IPS-20b (cell line): Measurements from ENCODE around the gene KCNIP4.
A peak's percentile ranks its signal among the peaks of the same experiment; 100 is the strongest.

ENCODE experiments used
- H3K27ac ChIP-seq: one replicate; pipeline ENCODE4 v1.5.1; 2013; ENCODE audit warnings: low read length
- H3K27me3 ChIP-seq: 2 replicates; pipeline ENCODE4 v1.6.1; 2013; ENCODE audit warnings: mild to moderate bottlenecking, low read length, inconsistent platforms; ENCODE audit not compliant: insufficient read depth
- H3K36me3 ChIP-seq: 2 replicates; pipeline ENCODE4 v1.6.1; 2013; ENCODE audit warnings: low read depth, mild to moderate bottlenecking, inconsistent platforms, low read length, moderate library complexity; ENCODE audit not compliant: insufficient read depth
- H3K4me1 ChIP-seq: 2 replicates; pipeline ENCODE4 v1.6.1; 2013; ENCODE audit warnings: mild to moderate bottlenecking, control low read depth, inconsistent platforms, low read length, moderate library complexity; ENCODE audit not compliant: insufficient read depth
- H3K4me3 ChIP-seq: 2 replicates; pipeline ENCODE4 v1.5.1; 2013; ENCODE audit warnings: mild to moderate bottlenecking, low read length, inconsistent platforms
- H3K9ac ChIP-seq: 2 replicates; pipeline ENCODE4 v1.6.1; 2013; ENCODE audit warnings: low read depth, mild to moderate bottlenecking, inconsistent platforms, low read length, moderate library complexity
- H3K9me3 ChIP-seq: 2 replicates; pipeline ENCODE4 v1.6.1; 2013; ENCODE audit warnings: mild to moderate bottlenecking, low read depth, low read length, inconsistent platforms; ENCODE audit not compliant: insufficient read depth

Gene KCNIP4

DNA sequence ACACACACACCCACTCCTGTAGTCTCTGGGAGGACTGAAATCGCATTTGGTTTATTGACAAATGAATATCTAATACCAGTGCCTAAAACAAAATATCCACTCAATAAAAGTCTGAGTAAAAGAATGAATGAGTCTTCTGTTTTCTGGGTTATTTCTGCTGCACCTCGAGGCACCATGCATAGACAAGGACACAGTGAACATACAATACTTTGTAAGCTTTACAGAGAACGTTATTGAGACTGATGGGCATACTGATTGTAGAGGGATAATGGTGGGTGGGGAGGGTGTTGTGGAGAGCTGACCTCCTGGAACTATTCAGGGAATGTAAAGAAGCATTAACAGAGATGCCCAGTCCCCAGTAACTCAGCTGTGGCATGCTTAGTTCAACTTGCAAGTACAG lies 14.1 kb upstream of the KCNIP4 start:
- Histone ChIP-seq H3K4me1 (no peaks in the 10 kb centered on the region), H3K27ac (no peak overlapping the region), H3K9me3 (no peaks in the 10 kb centered on the region), H3K9ac (no peak overlapping the region), H3K36me3 (no peaks in the 10 kb centered on the region), H3K27me3 (no peaks in the 10 kb centered on the region), H3K4me3 (no peak overlapping the region)

GRCh38 chr4:21960793-21961192 lies 12.2 kb upstream of the KCNIP4 start:
- H3K9me3 ChIP-seq: no peaks in the 10 kb centered on the region
- no peak overlapping the region for H3K9ac ChIP-seq
- no peaks in the 10 kb centered on the region for H3K27me3 ChIP-seq
- no peak overlapping the region for H3K27ac ChIP-seq
- no peaks in the 10 kb centered on the region for H3K36me3 ChIP-seq
- H3K4me3 ChIP-seq: no peak overlapping the region
- H3K4me1 ChIP-seq: no peaks in the 10 kb centered on the region

DNA sequence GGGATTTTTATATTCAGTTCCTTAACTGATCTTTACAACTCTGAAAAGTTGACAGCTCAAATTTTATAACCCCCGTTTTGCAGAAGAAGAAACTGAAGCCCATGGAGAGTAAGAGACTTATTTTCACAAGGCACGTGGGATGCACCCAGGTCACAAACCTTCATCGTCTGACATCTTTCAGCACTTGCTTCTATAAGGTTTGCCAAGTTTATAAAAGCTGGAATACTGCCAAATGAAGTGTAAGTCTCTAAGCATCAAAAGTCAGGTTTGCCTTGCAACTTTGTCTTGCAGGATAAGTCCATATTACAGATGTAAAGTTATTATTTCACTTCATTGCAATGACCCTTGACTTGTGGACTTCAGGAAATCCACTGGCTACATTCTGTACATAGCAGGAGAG lies 6.3 kb upstream of the KCNIP4 start:
- H3K4me3 ChIP-seq: no peak overlapping the region
- no peaks in the 10 kb centered on the region for H3K36me3 ChIP-seq
- no peaks in the 10 kb centered on the region for H3K4me1 ChIP-seq
- H3K9me3 ChIP-seq: no peaks in the 10 kb centered on the region
- H3K27ac ChIP-seq: no peak overlapping the region
- no peak overlapping the region for H3K9ac ChIP-seq
- peaks cover 11% of the 10 kb centered on the region for H3K27me3 ChIP-seq

GRCh38 chr4:21953653-21954052 lies 5.1 kb upstream of the KCNIP4 start:
- H3K4me1 ChIP-seq: no peaks in the 10 kb centered on the region
- no peak overlapping the region for H3K4me3 ChIP-seq
- H3K27ac ChIP-seq: no peak overlapping the region
- H3K36me3 ChIP-seq: no peaks in the 10 kb centered on the region
- peaks cover 23% of the 10 kb centered on the region for H3K27me3 ChIP-seq
- no peaks in the 10 kb centered on the region for H3K9me3 ChIP-seq
- H3K9ac ChIP-seq: no peak overlapping the region

GRCh38 chr4:21952549-21952948 lies 4.0 kb upstream of the KCNIP4 start:
- H3K9me3 ChIP-seq: no peaks in the 10 kb centered on the region
- H3K36me3 ChIP-seq: no peaks in the 10 kb centered on the region
- no peak overlapping the region for H3K27ac ChIP-seq

DNA sequence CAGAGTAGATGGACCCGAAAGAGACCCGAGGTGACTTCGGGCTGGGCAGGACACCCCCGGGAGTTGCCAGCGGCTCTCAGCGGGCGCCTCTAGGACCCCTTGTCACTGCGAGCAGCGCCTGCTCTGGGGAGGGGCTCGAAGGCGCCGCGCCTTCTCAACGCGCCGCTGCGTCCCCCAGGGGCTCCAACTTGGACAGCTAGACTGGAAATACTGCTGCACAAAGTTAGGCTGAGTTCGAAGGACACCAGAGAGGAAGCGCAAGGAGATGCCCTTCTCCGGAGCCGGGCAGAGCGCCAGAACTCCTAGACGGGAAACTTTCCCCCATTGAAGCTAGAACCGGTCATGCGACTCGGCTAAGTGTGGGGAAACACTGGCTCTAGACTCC lies 493 bp upstream of the KCNIP4 start:
- no peaks in the 10 kb centered on the region for H3K4me1 ChIP-seq
- H3K9ac ChIP-seq: no peak overlapping the region
- H3K36me3 ChIP-seq: no peaks in the 10 kb centered on the region
- H3K27me3 ChIP-seq: peaks cover 56% of the 10 kb centered on the region
- H3K27ac ChIP-seq: no peak overlapping the region
- H3K4me3 ChIP-seq: peak overlapping the region; percentile 58
- H3K9me3 ChIP-seq: no peaks in the 10 kb centered on the region

More at GRCh38 chr4:21952549-21952948, 4.0 kb upstream of the KCNIP4 start:
- no peak overlapping the region for H3K4me3 ChIP-seq
- no peak overlapping the region for H3K9ac ChIP-seq
- H3K4me1 ChIP-seq: no peaks in the 10 kb centered on the region
- peaks cover 34% of the 10 kb centered on the region for H3K27me3 ChIP-seq

- Histone ChIP-seq H3K9me3 (no peaks in the 10 kb centered on the region), H3K9ac (peak overlapping the region; percentile 11; the same call in 1 of the 2 replicates), H3K27me3 (peaks cover 56% of the 10 kb centered on the region), H3K4me3 (peak overlapping the region; percentile 75), H3K36me3 (no peaks in the 10 kb centered on the region), H3K4me1 (no peaks in the 10 kb centered on the region), H3K27ac (no peak overlapping the region)
These were observed 703 bp downstream of the KCNIP4 start for GRCh38 chr4:21947791-21948346.

- Histone ChIP-seq H3K9ac (no peak overlapping the region), H3K4me3 (no peak overlapping the region), H3K27ac (no peak overlapping the region), H3K9me3 (no peaks in the 10 kb centered on the region), H3K27me3 (peaks cover 56% of the 10 kb centered on the region), H3K36me3 (no peaks in the 10 kb centered on the region), H3K4me1 (no peaks in the 10 kb centered on the region)
These were observed 1.7 kb downstream of the KCNIP4 start for GRCh38 chr4:21946858-21947257.

DNA sequence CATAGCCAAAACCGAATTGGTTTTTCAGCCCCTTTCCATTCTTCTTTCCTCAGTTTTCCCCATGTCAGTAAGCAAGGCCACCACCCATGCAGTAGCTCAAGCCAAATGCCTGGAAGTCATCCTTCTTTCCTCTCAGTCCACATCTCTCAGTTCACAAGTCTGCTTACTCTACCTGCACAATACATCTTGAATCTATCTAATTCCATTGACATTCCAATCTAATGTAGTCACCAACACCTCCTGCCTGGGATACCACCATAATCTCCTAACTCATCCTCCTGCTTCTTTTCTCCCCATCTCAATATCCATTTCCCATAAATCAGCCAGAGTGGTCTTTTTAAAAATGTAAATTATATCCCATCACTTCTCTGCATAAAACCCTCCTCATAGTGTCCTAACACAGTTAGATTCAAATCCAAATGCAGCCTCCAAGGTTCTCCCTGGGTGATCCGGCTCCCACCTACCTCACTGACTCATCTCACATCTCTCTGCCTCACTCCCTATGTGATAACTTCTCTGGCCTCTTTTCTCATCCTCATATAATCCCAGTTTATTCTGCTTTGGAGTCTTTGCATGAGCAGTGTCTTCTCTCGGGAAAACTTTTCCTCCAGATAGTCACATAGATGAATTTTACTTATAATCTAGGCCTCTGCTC lies 26.9 kb downstream of the KCNIP4 start:
- no peaks in the 10 kb centered on the region for H3K36me3 ChIP-seq
- H3K27me3 ChIP-seq: no peaks in the 10 kb centered on the region
- no peak overlapping the region for H3K9ac ChIP-seq
- no peak overlapping the region for H3K4me3 ChIP-seq
- H3K9me3 ChIP-seq: no peaks in the 10 kb centered on the region
- H3K27ac ChIP-seq: no peak overlapping the region
- H3K4me1 ChIP-seq: peaks cover 3% of the 10 kb centered on the region; the same call in 1 of the 2 replicates

DNA sequence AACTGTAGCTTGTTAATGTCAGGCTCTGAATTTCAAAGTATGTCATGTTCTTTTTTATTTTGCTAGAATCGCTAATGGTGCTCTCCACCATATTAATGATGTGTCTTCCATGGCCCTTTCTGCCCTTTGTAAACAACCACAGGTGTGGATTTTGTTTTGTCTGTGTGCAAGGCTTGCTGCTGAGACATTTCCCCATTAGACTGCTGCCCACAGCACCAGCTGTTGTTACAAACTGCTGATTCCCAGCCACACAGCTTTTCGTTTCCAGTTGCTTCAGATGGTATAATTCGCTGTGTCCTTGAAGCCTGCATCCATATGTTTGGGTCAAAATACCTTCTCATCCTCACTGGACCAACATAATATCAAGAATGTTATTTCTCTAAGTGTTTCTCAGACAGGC lies 32.8 kb downstream of the KCNIP4 start:
- Histone ChIP-seq H3K36me3 (no peaks in the 10 kb centered on the region), H3K27me3 (no peaks in the 10 kb centered on the region), H3K4me1 (no peaks in the 10 kb centered on the region), H3K9me3 (no peaks in the 10 kb centered on the region), H3K4me3 (no peak overlapping the region), H3K9ac (no peak overlapping the region), H3K27ac (no peak overlapping the region)

DNA sequence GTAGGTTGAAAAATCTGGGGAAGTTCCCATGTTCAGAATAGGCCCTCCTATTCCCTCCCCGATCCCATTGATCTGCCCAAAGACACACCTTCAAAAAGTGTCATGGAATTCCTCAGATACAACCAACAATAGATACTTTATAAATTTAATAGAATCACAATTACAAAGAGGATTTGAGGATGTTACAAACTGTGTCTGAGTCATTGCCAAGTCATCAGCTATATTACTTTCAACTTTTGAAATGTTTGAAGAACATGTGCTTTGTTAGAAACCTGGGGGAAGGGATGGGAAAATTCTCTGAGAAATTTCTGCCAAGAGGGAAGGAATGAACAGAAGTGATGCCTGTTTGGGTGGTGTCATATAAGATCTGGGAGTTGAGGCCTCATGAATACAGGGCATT lies 46.7 kb downstream of the KCNIP4 start:
- Histone ChIP-seq H3K9ac (no peak overlapping the region), H3K36me3 (no peaks in the 10 kb centered on the region), H3K4me3 (no peak overlapping the region), H3K27me3 (no peaks in the 10 kb centered on the region), H3K27ac (no peak overlapping the region), H3K4me1 (no peaks in the 10 kb centered on the region), H3K9me3 (no peaks in the 10 kb centered on the region)

GRCh38 chr4:21901281-21901680 lies 47.3 kb downstream of the KCNIP4 start:
- Histone ChIP-seq H3K9ac (no peak overlapping the region), H3K27me3 (no peaks in the 10 kb centered on the region), H3K27ac (no peak overlapping the region), H3K4me3 (no peak overlapping the region), H3K4me1 (no peaks in the 10 kb centered on the region), H3K9me3 (no peaks in the 10 kb centered on the region), H3K36me3 (no peaks in the 10 kb centered on the region)
